NCI-H2029 (cell line): ENCODE data around the gene TVP23C.
"Not testable (repeated sequence)": the region's sequence is repeated elsewhere in the genome, so short reads cannot be mapped to it uniquely, and the experiment has no call there.

Source experiments
- DNase-seq: peaks from one replicate; lab custom pipeline; 2025; lab: John Stamatoyannopoulos, UW

Gene TVP23C

DNA sequence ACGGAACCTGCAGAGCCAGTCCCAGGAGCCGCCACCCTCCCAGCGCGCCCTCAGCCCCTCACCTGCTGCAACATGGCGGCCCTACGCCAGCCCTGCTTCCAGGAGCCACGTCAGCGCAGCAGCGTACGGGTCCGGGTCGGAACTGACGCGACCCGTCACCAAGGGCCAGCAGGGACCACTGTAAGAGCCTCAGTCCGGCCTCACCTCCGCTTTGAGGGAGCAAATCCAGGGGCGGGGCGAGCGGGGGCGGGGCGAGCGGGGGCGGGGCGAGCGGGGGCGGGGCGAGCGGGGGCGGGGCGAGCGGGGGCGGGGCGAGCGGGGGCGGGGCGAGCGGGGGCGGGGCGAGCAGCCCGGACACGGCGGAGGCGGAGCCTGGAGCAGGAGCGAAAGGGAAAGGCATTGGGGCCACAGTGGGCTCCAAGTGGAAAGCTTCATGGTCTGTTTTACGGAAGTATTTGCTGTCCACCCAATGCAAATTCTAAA lies at the start of gene TVP23C:
Gene TVP23C, minus strand, starts transcription at position 109 of the 483 bp plus-strand sequence. Its CDS starts 35 bp downstream, at position 74.
- peak; percentile 39 for DNase-seq

DNA sequence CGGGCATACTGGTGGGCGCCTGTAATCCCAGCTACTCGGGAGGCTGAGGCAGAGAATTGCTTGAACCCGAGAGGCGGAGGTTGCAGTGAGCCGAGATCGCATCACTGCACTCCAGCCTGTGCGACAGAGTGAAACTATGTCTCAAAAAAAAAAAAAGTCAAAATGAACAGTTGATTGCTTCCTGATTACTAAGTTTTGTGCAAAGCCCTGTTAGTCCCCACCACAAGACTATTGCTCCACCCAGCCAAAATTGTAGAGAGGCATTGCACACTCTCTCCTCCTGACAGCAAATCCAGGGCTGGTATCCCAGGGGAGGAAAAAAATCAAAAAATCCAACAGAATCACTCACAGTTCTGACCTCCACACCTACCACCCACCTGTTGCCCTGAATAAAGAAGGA lies 29.7 kb upstream of the TVP23C start:
- not testable (repeated sequence) for DNase-seq

GRCh38 chr17:15591986-15592385 lies 28.7 kb upstream of the TVP23C start:
- not testable (repeated sequence) for DNase-seq

- not testable (repeated sequence) for DNase-seq
Measured at GRCh38 chr17:15590844-15591243, 27.6 kb upstream of the TVP23C start.

DNA sequence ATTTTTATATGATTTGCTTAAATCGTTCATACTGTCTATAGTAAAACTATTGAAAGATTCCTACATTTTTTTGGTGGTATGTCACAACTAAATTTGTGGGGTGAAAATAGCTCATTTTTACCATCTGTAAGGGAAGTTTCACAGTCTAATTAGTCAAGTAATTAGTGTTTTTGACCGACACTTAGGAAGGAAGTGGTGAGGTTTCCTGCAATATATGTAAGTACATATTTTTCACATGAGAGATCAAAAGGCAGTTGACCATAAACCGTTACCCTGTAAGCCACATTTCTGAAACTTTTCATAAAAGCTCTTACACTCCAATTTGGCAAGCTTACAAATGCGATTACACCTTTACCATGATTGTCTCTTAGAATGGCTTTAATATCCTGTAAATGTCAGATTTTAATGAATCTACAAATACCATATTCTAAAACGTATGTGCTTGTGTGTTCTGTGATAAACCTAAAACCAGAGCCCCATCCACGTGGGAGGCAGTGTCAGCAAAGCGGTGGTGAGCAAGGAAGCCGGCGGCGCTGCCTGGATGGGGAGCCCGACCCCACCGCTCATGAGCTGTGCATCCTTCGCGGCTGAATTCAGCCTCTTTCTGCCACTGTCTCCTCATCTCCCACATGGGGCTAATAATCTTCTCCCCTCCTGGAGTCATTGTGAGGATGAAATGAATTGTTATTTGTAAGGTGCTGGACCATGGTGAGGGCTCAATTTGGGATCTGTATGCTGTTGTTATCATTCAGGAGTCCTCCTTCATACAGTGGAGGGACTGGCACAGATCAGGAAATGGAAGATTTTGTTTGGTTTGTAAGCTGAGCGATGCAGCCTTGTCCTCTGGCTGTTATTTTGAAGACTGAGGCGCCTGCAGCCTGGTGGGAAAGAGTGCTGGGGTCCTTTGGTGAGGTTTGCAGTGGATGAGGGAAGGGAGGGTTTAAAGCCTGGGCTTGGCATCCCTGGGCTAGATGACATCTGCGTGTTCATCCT lies 26.6 kb upstream of the TVP23C start:
- not testable (repeated sequence) for DNase-seq

DNA sequence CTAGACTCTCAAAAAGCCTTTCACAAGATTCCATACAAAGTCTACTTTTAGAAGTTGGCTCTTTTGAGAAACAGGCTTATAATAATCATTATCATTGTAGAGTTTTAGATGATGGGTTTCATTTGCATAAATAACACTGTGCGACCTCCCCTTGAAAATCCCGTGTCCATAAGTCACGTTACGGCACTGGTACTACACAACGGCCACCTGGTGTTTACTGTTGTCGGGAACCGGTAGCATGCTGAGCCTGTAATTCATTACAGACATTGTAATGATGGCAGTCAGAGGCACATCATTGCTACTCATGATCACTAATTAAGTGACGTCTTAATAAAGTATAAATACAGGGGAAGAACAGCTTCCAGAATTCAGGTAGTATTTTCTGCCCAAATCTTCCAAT lies 24.7 kb upstream of the TVP23C start:
- not testable (repeated sequence) for DNase-seq

GRCh38 chr17:15583313-15583712 lies 20.0 kb upstream of the TVP23C start:
- DNase-seq = not testable (repeated sequence)

DNA sequence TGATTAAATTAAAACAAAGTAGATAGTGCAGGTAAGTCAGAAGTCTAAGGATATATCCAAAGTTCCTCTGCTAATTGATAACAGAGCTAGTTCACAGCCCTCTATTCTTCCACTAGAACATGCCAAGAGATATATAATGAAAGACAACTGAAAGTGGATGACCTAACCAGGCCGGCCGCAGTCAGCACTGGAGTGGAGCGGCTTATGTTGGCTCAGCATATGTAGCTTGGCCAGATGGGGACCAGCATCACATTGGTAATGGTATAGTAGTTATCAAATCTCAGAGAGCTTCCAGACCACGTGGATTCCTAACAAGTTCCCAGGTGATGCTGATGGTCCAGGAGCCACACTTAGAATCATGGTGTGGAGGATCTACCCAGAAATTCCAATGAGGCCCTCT lies 18.2 kb upstream of the TVP23C start:
- DNase-seq = not testable (repeated sequence)

GRCh38 chr17:15576848-15577247 lies 13.6 kb upstream of the TVP23C start:
- not testable (repeated sequence) for DNase-seq

DNA sequence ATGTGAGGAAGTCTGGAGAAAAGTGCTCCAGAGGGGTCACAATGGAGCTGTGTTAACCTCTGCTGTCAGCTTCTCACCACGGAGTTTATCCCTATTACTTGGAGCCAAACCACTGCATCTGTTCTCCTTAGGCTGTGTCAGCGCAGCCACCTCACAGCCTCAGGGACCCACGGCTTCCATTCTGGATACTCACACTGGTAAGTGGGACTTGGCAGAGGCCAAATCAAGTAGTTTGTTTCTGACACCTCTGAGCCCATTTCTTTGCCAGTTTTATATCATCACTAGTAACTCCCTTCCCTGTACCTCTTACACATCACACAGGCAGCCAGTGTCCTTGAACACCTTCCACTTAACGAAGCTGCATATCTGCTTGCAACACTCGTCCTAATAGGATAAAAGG lies 11.4 kb upstream of the TVP23C start:
- not testable (repeated sequence) for DNase-seq

- DNase-seq = peak; percentile 28
Measured at GRCh38 chr17:15573870-15574269, 10.6 kb upstream of the TVP23C start.

GRCh38 chr17:15562613-15563374 lies 489 bp downstream of the TVP23C start:
- DNase-seq = not testable (repeated sequence)

DNA sequence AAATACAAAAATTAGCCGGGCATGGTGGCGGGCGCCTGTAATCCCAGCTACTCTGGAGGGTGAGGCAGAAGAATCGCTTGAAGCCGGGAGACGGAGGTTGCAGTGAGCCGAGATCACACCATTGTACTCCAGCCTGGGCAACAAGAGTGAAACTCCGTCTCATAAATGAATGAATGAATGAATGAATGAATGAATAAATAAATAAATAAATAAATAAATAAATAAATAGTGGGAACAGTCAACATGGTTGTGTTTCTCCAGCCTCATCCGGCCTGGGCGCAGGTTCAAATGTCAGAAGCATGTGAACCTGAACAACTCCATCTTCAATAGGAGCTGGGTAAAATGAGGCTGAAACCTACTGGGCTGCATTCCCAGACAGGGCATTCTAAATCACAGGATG lies 1.8 kb downstream of the TVP23C start:
- DNase-seq = not testable (repeated sequence)

GRCh38 chr17:15558403-15559105 lies 4.7 kb downstream of the TVP23C start:
- not testable (repeated sequence) for DNase-seq

GRCh38 chr17:15557334-15557832 lies 5.9 kb downstream of the TVP23C start:
- not testable (repeated sequence) for DNase-seq

- DNase-seq = not testable (repeated sequence)
Measured at GRCh38 chr17:15552932-15553331, 10.4 kb downstream of the TVP23C start.

GRCh38 chr17:15549552-15549951 lies 13.7 kb downstream of the TVP23C start:
- not testable (repeated sequence) for DNase-seq

DNA sequence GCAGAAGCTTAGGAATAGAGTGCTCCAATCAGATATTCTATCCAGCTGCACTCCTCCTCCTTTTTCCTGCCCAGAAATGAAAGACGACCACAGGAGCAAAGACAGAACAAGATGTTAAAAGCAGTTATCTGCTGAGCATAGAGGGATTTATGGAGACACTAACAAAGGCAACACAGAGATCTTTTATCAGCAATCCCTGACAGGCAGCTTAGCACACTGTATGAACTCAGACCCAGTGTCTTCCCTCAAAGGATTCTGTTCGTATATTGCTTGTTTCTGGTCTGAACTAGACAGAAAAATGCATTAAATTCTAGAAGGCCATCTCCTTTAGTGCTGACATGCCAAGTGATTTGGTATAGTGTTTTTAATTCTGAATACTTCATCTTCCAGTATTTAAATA lies 16.7 kb downstream of the TVP23C start:
- not testable (repeated sequence) for DNase-seq

GRCh38 chr17:15540371-15541219 lies 22.7 kb downstream of the TVP23C start:
- DNase-seq = not testable (repeated sequence)

DNA sequence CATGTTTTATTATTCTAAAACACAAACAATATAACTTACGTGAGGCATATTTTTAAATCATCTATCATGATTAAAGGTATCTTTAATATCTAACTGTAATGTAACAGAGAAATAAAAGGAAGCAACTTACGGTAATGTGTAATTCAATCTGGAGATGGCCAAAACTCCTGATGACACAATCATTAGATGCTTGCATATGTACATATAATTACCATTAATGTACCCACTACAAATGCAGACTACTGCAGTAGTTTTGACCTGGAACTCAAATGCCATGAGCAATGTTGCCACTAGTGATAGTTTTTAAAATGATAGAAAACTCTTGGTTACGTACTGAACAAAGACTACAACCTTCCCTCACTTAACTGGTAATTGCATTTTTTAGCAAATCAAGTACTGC lies 30.2 kb downstream of the TVP23C start:
- DNase-seq = not testable (repeated sequence)
